Cerebellar cortex (tissue), 1 donor: ENCODE results near the gene ZNF544.
"Not testable (repeated sequence)": the region's sequence is repeated elsewhere in the genome, so short reads cannot be mapped to it uniquely, and the experiment has no call there.

Experiments used
- DNase-seq: peaks from one replicate; pipeline ENCODE4 v3.0.0-alpha.2; 2015; ENCODE audit warnings: low spot score

The ZNF544 gene

GRCh38 chr19:58252102-58252685 lies 23.5 kb downstream of the ZNF544 start:
- DNase-seq, result peak; percentile 7

- not testable (repeated sequence) for DNase-seq
These were observed 29.5 kb downstream of the ZNF544 start for GRCh38 chr19:58258259-58258658.

DNA sequence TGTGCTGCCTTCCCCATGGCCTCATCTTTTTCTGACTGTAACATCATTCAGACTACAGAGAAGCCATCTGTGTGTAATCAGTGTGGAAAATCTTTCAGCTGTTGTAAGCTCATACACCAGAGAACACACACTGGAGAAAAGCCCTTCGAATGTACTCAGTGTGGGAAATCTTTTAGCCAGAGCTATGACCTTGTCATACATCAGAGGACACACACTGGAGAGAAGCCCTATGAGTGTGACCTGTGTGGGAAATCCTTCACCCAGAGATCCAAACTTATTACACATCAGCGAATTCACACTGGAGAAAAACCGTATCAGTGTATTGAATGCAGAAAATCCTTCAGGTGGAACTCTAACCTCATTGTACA lies 32.9 kb downstream of the ZNF544 start:
- no peak for DNase-seq

- DNase-seq, result no peak
These were observed 33.5 kb downstream of the ZNF544 start for GRCh38 chr19:58261968-58262921.

- no peak for DNase-seq
These were observed 34.2 kb downstream of the ZNF544 start for GRCh38 chr19:58262922-58263296.

DNA sequence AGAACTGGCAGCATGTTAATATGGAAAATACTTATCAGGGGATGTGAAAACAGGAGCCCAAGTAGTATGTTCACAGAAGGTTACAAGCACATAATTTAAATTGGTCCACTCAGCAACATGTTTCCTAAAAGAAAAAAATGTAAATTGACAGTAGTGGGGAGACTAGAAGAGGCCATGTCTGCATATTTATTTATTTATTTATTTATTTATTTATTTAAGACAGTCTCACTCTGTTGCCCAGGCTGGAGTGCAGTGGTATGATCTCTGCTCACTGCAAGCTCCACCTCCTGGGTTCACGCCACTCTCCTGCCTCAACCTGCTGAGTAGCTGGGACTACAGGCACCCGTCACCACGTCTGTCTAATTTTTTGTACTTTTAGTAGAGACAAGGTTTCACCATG lies 36.4 kb downstream of the ZNF544 start:
- no peak for DNase-seq

- DNase-seq, result no peak
These were observed 39.6 kb downstream of the ZNF544 start for GRCh38 chr19:58268344-58268743.

DNA sequence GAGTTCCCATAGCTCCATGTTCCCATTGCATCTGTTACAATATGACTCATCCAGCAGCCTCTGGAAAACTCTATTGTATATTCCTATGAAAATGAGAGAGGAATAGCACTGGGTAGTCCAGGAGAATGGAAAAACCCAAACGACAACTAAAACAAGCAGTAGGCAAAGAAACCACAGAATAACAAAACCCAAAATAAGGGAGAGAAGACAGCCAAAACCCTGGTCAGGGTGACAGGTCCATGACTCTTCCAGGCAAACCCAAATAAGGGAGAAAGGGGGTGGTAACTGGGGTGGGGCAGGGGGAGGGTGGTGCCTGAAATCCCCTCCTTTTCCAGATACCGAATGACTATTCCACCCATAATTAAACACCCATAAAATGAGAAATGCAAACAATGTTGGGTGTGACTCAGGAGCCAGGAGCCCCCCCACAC lies 46.1 kb downstream of the ZNF544 start:
- DNase-seq, result no peak

DNA sequence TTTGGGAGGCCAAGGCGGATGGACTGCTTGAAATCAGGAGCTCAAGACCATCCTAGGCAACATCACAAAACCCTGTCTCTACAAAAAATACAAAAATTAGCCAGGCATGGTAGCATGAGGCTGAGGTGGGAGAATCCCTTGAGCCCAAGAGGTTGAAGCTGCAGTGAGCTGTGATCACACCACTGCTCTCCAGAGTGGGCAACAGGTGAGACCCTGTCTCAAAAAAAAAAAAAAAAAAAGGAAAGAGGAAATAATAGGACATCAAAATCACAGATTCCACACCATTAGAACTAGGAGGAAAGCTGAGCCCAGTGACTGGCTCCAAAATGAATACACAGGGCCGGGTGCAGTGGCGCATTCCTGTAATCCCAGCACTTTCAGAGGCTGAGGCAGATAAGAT lies 46.9 kb downstream of the ZNF544 start:
- DNase-seq, result no peak

GRCh38 chr19:58277197-58277596 lies 48.5 kb downstream of the ZNF544 start:
- DNase-seq, result no peak

DNA sequence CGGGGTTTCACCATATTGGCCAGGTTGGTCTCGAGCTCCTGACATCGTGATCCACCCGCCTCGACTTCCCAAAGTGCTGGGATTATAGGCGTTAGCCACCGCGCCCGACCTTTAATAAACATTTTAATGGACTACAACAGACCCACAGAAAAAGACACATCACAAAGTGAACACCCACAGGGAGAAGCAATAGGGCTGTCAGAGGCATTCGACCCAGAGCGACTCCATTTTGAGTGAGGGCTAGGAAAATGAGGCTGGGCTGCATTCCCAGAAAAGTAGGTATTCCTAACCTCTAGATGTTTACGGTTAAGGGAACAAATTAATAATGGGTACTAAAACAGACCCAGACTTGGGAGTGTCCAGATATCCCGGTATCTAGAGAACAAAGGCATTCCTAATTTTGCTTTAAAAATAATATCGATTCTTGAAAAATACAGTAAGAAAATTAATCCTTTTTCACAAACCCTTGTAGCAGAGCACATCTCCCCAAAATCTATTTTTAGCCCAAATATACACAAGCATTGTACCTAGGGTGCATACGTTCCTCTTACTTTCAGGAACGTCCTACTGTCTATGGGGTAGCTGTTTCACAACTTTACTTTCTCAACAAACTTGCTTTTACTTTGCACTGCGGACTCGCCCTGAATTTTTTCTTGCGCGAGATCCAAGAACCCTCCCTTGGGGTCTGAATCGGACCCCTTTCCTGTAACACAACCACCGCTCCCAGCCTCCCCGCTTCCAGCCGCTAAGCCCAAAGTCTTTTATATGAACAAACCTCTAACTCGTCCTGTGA lies 49.2 kb downstream of the ZNF544 start:
- no peak for DNase-seq

- DNase-seq, result peak; percentile 97
These were observed 49.9 kb downstream of the ZNF544 start, which contains the start of gene ZNF8 for GRCh38 chr19:58278541-58279041. ZNF8 (plus strand) TSS chr19:58278955; CDS start chr19:58279082, 127 bp downstream.

- DNase-seq, result peak; percentile 58
These were observed 50.6 kb downstream of the ZNF544 start for GRCh38 chr19:58279042-58279924.

GRCh38 chr19:58279925-58280316 lies 51.2 kb downstream of the ZNF544 start:
- no peak for DNase-seq

DNA sequence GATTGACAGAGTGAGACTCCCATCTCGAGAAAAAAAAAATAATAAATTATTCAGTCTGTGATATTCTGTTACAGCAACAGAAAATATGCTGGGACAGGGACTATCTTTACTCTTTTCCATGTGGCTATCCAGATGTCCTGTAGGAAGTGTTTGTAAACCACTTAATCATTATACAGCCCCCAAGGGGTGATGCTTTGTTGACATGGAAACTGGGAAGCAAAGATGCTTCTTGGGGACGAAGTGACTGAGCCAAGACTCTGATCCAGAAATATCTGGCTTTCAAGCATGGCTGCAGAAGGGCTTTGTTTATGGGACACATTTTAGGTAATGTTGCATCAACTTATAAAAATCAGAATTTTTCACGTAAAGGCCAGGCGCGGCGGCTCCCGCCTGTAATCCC lies 55.5 kb downstream of the ZNF544 start:
- no peak for DNase-seq

DNA sequence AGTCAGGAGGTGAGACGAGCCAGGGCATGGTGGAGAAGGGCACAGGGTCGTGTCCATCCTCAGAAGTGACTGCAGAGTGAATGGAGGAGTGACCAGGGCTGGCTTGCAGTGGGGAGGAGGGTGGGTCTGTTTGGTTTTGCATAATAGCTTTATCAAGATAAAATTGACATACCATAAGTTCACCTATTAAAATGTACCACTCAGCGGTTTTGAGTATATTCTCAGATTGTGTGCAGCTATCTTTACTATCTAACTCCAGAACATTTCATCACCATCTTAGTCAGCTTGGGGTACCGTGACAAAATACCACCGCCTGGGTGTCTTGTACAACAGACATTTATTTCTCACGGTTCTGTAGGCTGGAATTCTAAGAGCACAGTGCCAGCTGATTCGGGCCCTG lies 63.2 kb downstream of the ZNF544 start:
- no peak for DNase-seq

- no peak for DNase-seq
These were observed 66.1 kb downstream of the ZNF544 start for GRCh38 chr19:58294743-58295374.

GRCh38 chr19:58296104-58296503 lies 67.4 kb downstream of the ZNF544 start:
- DNase-seq, result no peak

- DNase-seq, result no peak
These were observed 71.9 kb downstream of the ZNF544 start for GRCh38 chr19:58300620-58301019.

GRCh38 chr19:58304255-58304654 lies 75.5 kb downstream of the ZNF544 start:
- DNase-seq, result no peak

DNA sequence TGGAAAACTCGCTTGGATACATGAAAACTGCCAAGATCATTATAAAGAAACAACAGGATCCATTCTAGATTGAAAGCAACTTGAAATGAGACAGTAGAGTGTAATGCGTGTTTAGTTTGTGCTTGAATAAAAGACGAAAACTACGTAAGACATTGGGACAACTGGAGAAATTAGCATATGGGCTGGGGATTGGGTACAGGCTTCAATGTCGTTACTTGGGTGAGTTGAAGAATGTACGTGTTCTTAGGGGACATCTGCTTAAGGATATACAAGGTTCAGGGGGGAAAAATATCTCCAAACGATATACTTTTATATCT lies 76.0 kb downstream of the ZNF544 start:
- DNase-seq, result no peak
